NCI-H2107 (cell line): ENCODE results near the gene MFSD12.

Experiments used
- DNase-seq: peaks from one replicate; lab custom pipeline; 2025; lab: John Stamatoyannopoulos, UW

Gene MFSD12

DNA sequence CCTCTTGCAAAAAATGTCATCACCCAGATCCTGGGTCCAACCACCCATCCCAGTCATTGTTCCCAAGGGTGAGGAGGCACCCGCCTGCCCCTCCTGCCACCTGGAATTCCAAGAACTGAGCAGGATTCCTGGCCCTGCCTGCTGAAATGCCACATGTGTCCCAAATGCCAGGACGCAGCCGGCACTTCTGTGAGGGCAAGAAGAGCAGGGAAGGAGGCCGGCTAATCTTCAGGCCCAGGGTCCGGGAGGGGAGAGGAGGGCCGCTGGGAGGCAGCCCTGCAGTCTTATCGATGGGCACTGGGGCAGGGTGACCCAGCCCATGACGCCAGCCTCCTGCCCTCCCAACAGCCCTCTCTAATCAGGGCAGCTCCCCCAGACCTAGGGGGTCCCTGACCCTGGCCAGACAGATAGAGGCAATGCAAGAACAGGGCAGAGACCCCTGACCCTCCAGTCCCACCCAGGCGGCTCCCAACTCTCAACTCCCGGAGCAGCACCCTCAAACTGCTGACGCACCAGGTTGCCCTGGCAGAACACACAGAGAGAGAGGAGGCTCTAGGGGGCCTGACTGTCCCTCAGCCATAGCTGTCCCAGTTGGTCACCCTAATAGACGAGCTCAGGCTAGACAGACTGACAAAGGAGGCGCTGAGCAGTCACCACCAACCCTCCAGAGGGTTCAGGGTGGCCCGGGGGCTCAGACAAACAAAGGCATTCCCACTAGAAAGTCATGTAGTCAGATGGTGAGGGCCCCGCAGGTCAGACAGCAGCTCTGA is 1.5 kb downstream of the MFSD12 start:
- DNase-seq: no peak

DNA sequence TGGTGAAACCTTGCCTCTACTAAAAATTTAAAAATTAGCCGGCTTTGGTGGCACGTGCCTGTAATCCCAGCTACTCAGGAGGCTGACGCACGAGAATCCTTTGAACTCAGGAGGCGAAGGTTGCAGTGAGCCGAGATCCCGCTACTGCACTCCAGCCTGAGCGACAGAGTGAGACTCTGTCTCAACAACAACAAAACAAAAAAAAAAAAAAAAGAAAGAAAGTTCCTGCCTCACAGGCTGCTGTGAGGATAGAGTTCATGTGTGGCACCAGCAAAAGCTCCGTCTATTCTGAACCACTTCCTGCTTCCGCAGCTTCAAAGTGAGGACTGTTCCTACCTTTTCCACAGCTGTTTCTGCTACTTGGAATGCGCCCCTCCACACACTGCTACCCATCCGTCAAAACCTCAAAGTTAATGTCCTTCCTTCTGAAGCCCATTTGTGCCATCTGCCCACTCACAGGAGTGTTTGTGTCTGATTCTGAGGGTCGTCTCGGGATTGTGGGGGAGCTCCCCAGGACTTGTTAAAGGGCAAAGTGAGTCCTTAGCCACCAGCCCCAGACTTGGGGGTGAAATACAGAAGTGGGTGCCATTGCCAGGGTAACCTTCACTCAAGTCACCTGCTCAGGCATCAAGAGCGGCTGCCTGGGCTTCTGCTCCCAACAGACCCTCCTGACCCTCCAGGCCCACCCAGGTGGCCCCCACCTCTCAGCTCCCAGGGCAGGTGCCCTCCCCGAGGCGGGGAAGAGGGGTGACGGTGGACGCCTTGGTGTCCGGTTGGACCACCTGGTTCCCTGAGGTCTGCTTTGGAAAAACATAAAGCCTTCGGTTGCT is 2.9 kb downstream of the MFSD12 start:
- no peak for DNase-seq

DNA sequence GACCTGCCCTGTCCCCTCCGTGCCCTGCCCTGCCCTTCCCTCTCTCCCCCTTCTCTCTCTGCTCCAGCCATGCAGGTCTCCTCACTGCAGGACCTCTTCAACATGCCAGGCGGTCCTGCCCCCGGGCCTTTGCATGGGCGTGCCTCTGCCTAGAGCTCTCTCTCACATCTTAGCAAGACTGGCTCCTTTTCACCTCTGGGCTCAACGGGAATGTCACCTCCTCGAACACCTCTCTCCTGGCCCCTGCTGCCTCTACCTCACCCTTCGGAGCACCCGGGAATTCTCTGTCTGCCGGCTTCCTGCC is 5.6 kb downstream of the MFSD12 start:
- no peak for DNase-seq

DNA sequence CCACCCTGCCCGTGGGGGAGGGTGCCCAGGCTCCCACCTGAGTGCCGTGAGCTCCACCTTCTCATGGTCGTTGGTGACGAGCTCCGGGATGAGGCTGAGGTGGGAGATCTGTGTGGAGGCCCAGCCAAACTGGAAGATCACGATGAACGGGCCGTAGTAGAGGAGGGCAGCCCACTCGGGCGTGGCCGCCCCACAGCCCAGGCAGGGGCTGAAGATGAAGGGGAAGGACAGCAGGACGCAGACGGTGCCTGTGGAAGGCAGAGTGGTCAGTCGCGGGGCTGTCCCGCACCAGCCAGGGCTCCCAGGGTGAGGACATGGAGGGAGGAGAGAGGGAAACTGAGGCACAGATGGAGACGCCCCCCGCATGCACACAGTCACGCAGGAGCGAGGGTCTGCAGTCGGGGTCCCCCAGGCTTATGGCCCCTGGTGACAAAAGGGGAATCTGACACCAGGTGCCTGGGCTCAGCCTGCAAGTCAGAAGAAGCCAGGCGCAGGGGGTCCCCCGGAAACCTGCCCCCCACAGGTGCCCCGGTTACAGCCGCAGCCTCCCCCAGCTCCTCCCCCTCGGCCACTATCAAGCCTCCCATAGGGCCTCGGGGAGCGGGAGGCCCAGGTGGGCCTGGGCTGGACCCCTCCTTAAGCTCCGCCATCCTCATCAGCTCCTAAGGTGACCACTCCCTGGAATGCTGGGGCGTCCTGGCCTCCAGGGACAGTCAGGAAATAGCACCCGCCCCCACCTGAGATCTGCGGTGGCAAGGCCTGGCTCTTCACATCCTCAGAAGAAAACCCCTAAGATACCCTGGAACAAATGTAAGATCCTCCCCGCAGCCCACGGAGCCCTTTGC is 6.2 kb downstream of the MFSD12 start:
- DNase-seq: no peak

DNA sequence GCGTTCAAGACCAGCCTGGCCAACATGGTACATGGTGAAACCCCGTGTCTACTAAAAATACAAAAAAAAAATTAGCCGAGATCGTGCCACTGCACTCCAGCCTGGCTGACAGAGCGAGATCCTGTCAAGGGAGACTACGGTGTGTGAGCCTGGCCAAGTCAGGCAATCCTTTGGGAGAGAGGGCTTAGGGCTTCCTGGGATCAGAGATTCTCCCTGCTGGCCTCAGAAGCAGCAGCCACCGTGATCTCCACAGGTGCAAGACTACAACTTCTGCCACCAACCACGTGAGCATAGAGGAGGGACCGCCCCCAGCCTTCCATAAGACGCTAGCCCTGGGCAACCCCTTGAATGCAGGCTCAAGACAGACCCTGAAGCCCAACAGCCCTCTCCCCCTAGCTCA is 7.6 kb downstream of the MFSD12 start:
- no peak for DNase-seq

DNA sequence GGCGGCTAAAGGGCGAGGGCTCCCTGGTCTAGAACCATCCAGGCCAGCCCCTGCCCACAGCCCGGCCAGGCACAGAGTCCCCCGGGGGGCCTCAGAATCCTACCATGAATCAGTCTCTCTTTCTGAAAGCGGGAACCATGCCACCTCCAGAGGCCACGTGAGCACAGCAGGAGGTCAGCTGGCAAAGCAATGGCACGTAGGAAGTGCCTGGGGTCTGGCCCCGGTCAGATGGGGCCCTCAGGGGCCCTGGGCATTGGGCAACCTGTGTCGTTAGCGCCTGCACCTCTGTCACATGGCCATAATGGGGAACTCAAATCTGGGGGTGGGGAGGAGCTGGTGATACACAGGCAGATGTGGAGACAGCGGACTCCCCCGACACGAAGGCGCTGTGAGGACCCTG is 8.8 kb downstream of the MFSD12 start:
- no peak for DNase-seq

DNA sequence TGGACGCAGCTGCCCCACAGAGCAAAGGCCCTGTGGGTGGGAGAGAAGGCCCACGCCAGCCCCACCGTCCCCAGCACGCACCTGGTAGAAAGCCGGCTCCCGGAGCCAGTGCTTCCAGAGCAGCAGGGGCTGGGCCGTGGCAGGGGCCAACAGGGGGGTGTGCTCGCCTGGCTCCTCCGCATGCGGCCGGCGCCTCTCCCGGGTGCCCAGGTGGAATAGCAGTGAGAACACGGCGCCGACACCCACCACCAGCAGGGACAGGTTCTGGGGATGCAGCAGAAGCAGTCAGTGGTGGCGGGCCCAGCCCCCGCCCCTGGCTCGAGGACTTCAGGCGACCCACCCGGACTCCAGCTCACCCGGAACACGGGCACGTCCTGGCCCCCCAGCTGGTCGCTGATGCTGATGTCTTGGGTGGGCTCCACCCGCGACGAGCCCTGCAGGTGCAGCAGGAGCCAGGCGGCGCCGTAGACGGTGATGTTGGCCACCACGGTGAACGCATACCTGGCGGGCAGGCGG is 9.6 kb downstream of the MFSD12 start:
- no peak for DNase-seq

DNA sequence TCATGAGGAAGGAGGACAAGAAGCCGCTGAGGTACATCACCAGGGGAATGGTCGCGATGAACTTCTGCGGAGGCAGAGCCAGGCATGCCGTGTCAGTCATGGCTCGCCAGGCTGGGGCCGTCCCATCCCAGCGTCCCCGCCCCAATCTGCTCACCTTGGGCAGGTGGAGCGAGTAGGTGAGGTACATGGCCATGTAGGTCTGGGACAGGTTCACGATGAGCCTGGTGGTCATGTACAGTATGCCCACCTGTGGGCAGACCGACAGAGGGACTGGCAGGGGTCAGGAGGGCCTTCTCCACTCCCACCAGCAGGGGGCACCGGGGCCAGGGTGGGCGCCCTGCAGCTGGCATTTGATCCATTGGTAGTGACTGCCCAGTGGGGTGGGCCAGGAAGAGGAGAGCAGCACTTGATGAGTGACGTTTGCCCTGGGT is 10.1 kb downstream of the MFSD12 start:
- no peak for DNase-seq

DNA sequence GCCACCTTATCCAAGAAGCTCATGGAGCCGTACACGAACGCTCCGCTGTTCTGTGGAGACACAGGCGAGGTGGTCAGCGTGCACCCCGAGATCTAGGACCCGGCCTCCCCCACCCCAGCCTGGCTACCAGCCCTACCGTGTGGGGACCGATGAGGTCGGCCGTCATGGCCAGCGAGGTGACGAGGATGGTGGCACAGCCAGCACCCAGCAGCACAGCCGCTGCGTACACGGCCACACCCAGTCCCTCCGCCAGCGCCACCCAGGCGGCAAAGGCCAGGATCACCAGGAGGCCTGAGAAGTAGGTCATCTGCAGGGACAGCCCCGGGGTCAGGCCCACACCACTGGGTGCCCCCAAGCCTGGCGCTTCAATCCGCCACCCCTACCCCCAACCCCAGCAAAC is 11.3 kb downstream of the MFSD12 start:
- no peak for DNase-seq

DNA sequence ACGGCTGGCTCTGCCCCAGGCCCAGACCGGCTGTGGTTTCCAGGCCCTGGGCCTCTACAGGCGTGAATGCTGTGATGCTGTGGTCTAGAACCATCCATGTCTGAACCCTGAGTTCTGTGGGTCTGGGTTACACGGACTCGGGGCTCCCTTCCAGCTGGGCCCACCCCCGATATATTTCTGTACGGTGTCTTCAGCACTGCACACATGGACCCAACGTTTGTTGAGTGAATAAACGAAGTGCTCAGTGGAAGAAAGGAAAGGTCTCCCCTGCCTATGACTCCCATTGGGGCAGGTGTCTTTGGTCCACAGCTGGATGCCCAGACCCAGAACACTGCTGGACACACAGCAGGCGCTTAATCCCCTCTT is 11.7 kb downstream of the MFSD12 start:
- DNase-seq: no peak

DNA sequence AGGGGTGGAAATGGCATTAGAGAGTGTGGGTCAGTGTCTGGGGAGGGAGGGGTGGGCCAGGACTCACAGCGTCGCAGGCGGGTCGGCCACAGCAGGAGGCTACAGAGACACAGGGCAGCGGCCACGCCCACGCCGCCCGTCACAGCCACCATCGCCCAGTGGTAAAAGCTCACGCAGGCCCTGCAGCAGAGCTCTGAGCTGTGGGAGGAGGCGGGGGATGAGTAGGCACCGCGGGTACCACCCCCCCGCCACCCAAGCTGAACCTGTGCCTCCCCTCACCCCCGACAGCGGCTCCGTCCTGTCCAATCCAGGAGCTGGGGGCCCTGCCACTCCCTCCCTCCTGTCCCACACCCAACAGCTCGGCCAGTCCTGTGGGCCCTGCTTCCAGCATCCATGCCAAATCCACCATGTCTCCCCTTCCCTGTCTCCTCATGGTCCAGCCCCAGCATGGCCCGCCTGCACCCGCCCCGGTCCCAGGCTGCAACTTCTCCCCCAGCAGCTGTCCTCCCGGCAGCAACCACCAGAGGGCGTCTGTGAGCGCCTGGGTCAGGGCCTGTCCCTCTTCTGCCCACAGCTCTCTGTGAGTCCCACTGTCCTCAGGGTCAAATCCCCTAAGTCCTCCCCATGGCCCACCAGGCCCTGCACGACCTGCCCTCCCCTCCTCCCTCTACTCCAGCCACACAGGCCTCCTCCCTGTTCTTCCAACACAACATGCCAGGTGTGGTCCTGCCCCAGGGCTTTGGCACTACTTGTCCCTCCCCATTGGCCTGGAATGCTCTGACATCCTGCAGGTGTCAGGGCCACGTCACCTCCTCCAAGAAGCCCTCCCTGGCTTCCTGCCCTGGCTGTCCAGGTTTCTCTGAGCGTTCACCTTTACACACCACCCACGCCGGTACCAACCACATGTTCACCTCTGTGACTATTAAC is 12.4 kb downstream of the MFSD12 start:
- DNase-seq: peak; percentile 18

DNA sequence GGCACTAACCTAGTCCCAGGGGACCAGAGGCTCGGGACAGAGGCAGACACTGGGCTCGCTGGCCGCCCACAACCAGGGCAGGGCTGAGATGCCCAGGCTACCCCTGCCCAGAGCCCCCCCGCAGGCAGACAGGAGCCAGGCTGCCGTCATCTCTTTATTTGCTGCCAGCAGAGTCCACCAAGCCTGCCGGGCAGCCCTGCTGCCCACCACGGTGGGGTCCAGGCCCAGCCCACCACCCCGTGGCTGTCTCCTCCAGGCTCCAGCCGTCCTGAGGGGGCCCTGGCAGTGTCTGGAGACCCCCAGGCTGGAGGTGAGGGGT is 13.4 kb downstream of the MFSD12 start:
- no peak for DNase-seq

DNA sequence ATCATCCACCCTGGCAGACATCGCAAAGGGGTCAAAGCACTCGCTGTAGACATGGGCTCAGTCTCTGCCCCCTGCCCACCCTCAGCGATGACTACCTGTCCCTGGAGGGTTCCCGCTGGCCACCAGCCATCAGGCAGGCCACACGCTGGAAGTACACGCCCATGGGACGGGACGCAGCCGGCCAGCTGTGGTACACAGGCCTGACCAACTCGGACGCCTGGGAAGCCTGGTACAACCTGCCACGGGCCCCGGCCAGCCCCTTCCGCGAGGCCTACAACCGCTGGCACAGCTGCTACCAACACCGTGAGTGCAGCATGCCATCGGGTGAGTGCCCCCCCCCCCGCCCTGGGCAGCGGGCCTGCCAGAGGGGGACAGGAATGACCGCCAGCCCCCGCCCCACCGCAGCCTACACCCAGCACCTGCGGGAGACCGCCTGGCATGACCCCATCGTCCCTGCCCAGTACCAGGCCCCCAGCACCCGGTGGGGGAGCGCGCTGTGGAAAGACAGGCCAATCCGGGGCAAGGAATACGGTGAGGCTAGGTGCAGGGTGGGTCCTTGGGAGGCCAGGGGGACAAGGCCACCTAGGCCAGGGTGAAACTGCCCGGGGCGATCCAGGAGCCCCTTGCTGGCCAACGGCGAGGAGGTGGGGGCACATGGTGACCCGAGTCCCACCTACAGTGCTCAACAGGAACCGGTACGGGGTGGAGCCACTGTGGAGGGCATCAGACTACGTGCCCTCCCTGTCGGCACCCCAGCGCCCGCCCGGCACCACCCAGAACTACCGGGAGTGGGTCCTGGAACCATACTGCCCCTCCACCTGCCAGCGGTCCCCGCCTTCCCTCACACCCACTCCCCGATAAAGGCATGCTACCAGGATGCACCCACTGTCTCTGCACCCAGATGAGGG is 14.0 kb downstream of the MFSD12 start:
- DNase-seq: no peak

DNA sequence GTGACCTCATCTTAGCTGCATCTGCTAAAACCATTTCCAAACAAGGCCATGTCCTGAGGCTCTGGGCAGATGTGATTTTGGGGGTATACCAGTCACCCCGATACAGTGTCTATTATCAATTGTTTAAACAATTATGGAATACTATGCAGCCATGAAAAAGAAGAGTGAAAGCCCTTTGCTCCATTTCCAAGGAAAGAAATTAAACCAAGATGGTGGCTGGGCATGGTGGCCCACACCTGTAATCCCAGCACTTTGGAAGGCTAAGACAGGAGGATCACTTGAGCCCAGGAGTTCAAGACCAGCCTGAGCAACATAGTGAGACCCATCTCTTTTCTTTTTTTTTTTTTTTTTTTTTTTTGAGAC is 17.6 kb downstream of the MFSD12 start:
- no peak for DNase-seq

DNA sequence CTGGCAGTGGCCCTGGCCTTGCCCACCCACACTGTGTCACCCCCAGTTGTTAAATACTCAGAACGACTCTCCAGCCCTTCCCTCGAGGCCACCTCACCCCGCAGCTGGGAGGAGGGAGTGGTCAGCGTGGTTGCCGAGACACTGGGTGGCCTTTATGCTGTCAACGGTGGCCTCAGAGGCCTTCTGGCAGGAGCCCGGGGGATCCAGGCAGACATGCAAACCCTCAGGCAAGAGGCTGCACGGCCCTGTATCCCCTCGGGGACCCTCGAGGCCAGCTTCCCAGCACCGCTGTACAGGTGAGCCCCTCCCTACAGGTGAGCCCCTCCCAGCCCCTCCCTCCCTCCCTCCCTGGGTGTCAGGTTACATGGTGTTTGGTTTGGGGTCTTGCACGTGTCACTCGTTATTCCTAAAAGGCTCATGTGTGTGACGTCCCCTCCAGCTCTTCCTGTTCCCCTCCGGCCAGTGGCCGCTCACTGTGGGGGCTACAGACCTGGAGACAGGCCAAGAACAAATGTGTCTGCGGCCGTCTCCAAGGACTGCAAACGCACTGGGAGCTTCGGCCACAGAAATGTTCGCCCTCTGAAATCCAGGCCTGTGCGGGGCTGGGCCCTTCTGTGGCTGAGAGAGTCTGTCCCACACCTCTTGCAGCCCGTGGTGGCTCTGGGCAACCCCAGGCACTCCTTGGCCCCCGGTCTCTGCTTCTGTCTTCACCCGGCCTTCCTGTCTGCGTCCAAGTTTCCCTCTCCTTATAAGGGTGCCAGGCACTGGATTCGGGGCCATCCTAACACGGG is 18.2 kb downstream of the MFSD12 start, which contains the start of gene TEKTIP1:
Gene TEKTIP1 (plus strand): TSS at position 210 of the 791 bp plus-strand sequence. CDS start 4 bp downstream, at position 214.
- no peak for DNase-seq

DNA sequence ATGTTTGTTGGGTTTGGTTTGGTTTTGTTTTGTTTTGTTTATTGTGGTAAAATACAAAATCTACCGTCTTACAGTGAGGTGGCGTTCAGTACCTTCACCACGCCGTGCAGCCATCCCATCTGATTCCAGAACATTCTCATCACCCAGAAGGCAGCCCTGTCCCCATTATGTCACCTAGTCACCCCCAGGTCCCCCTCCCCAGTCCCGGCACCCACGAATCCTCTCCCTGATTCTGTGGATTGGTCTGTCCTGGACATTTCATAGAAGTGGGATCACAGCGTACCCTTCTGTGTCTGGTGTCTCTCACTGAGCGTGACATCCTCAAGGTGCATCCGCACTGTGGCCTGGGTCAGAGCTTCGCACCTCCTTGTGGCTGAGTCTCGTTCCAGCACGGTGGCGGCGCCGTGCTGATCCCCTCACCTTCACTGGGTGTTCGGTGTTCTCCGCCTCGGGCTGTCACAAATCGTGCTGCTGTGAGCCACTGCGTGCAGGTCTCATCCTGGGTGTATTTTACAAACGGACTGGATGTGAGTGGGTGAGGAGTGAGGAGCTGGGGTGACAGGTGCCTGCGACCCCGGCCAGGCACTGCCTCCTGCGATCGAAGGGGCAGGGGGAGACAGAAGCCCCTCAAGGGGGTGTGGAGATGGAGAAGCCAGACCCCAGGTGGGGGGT is 19.0 kb downstream of the MFSD12 start:
- no peak for DNase-seq

DNA sequence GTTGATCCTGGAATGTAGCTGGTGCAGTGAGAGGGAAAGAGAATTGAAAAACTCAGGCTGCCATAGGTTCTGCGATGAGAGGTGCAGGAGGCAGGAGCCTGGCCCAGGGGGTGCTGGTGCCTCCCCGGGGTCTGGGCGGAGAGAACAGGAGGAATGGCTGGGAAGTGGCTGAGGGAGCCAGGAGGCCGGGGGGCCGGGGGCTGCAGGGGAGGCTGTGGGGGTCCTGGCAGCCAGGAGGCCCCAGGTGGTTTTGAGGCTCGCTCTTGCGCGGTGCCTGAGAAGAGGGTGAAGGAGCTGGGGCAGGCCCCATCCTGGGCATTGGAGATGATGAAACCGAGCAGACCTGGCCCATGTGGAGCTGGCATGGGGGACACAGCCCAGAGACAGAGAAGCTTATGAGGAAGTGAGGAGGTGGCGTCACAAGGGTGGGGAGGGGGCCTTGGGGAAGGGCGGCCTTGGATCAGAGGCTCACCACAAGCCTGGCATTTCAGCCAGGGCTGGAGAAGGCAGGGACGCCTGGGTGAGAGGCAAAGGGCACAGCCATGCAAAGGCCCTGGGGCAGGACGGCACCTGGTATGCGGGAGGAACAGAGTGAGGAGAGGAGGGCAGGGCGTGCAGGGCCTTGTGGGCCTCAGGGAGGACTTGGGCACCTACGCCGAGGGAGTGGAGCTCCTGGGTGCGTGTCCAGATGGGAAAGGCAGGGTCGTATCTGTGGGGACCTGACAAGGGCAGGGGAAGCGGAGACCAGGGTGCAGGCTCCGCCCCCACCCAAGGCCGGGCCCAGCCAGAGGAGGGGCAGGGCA is 19.7 kb downstream of the MFSD12 start:
- no peak for DNase-seq

DNA sequence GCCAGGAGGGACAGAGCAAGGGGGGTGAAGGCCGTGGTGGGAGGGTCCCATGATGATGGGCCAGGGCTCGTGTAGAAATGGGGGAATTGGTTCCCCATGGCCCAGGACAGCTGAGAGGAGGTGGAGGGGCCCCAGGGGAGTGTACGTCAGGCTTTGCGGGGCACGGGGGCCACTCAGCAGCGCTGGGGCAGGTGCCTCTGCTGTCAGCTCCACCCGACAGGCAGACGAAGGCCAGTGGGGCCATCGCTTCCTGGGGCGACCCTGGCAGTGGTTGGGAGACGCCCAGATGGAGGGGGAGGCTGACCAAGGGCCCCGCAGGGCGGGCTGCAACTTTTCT is 20.3 kb downstream of the MFSD12 start:
- no peak for DNase-seq
